Endothelial cell of umbilical vein (primary cell): Measurements from ENCODE around the gene ACSF3.

Experiments used
- CTCF ChIP-seq, 2 donors: IDR thresholded peaks; 1 replicate in 1 of 2; 2 replicates in 1 of 2; pipeline ENCODE4 v1.5.1; 2011; ENCODE audit warnings: low read length in 2 of 2, mild to moderate bottlenecking in 2 of 2, moderate library complexity in 2 of 2, control low read depth in 1 of 2, inconsistent platforms in 1 of 2, low read depth in 1 of 2; ENCODE audit not compliant: insufficient read depth in 1 of 2; ENCODE audit errors: extremely low read depth in 1 of 2
- EZH2 ChIP-seq: IDR thresholded peaks from 2 replicates; pipeline ENCODE4 v1.6.1; 2012; ENCODE audit warnings: borderline replicate concordance, low read depth, mild to moderate bottlenecking, moderate library complexity, low read length, inconsistent platforms; ENCODE audit not compliant: severe bottlenecking
- GATA2 ChIP-seq: IDR thresholded peaks from 2 replicates; pipeline ENCODE4 v1.7.0; 2011; ENCODE audit warnings: low read depth, mild to moderate bottlenecking, moderate library complexity, mixed read lengths, low read length; ENCODE audit not compliant: insufficient read length, insufficient read depth
- JUN ChIP-seq: IDR thresholded peaks from 2 replicates; pipeline ENCODE4 v1.6.1; 2011; ENCODE audit warnings: borderline replicate concordance, low read depth; ENCODE audit not compliant: insufficient read length, insufficient read depth
- MAX ChIP-seq: IDR thresholded peaks from 2 replicates; pipeline ENCODE4 v1.6.1; 2011; ENCODE audit not compliant: insufficient read depth, insufficient read length
- MYC ChIP-seq: IDR thresholded peaks from one replicate; pipeline ENCODE4 v1.6.1; 2011; ENCODE audit warnings: mild to moderate bottlenecking, low read depth, low read length
- POLR2A ChIP-seq: IDR thresholded peaks from 2 replicates; pipeline ENCODE4 v1.6.1; 2012; ENCODE audit warnings: low read depth, mild to moderate bottlenecking, control low read depth, low read length
- POLR2AphosphoS5 ChIP-seq: IDR thresholded peaks from 2 replicates; pipeline ENCODE4 v1.6.1; 2012; ENCODE audit warnings: low read depth, mild to moderate bottlenecking, control low read depth, low read length, moderate library complexity; ENCODE audit not compliant: insufficient read depth

- TF ChIP-seq CTCF (IDR thresholded peaks at IDR 0.05; ENCODE audit: extremely low read depth in 1 of 2, insufficient read depth in 1 of 2, low read depth in 1 of 2, low read length in 2 of 2) (no peak), POLR2A (no peak), EZH2 (no peak), MAX (no peak), POLR2AphosphoS5 (no peak), MYC (no peak), JUN (no peak), GATA2 (no peak)
Observed at GRCh38 chr16:89161763-89162713, 68.4 kb downstream of the ACSF3 start.
